GM19468 (cell line): ENCODE measurements around the gene FAM13C.
"Not testable (repeated sequence)": the region's sequence is repeated elsewhere in the genome, so short reads cannot be mapped to it uniquely, and the experiment has no call there.

Experiments used
- ATAC-seq: cut with Tn5 transposase; IDR thresholded peaks from one replicate; pipeline ENCODE4 v1.9.1; 2021; ENCODE audit warnings: mild to moderate bottlenecking, moderate library complexity, moderate number of reproducible peaks; ENCODE audit not compliant: unreplicated experiment; ENCODE audit errors: extremely low read depth

The FAM13C gene

DNA sequence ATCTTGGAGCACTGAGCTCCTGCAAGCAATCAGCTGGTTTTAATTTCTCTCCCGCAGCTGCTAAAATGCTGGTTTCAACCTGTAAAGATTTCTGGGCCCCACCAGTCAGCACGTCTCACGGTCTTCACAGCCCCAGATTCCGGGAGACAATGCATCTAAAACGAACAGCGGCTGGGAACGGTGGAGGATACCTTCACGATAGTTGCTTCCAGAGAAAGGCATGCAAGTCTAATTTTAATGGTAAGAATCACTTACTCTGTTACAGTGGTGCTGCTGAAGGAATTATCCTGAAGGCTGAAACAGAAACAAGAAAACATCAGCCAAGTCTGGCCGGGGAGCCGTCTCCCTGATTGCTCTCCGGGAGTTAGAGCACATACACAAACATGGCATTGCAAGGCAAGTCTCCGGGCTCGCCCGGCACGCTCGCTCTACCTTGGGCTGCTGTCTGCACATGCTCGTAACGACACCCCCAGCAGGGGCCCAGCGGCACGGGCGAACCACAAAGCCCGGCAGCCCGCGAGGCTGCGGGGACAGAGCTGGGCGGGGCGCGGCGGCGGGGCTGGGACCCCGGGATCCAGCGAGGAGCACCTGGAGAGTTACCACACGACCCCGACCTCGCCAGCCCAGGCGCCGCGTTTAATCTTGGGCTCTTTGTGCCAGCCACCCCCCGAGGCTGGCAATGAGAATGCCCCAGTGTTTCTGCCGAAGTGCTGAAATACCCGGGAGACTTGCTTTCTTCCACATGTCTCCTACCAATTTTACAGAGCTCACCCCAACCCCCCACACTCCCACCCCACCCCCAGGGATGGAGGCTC is at the start of gene FAM13C:
TSS of gene FAM13C (minus strand) at position 406 of the 815 bp plus-strand sequence. CDS start at position 317, 89 bp downstream.
- ATAC-seq: no peak

DNA sequence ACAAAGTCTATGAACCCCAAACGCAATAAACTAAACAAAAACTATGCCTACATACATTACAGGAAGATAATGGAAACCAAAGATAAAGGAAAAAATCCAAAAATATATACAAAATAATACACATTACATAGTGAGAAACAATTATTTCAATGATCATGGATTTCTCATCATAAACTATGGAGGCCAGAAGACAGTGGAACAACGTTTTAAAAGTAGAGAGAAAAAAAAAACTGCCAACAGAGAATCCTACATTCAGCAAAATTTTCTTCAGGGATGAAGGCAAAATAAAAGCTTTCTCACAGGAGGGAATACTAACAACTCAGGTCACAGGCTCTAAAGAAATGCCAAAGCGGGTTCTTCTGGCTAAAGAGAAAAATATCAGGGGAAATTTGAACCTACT is 42.9 kb upstream of the FAM13C start:
- ATAC-seq: no peak

DNA sequence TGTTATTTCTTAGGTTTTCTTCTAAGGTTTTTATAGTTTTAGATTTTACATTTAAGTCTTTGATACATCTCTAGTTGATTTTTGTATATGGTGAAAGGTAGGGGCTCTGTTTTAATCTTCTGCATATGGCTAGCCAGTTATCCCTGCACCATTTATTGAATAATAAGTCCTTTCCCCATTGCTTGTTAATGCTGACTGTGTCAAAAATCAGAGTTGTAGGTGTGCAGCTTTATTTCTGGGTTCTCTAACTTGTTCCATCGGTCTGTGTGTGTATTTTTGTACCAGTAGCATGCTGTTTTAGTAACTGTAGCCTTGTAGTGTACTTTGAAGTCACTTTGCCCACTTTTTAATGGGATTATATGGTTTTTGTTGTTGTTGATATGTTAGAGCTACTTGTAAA is 37.9 kb upstream of the FAM13C start:
- ATAC-seq: no peak

DNA sequence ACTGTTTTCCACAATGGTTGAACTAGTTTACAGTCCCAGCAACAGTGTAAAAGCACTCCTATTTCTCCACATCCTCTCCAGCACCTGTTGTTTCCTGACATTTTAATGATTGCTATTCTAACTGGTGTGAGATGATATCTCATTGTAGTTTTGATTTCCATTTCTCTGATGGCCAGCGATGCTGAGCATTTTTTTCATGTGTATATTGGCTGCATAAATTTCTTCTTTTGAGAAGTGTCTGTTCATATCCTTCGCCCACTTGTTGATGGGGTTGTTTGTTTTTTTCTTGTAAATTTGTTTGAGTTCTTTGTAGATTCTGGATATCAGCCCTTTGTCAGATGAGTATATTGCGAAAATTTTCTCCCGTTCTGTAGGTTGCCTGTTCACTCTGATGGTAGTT is 37.0 kb upstream of the FAM13C start:
- not testable (repeated sequence) for ATAC-seq

DNA sequence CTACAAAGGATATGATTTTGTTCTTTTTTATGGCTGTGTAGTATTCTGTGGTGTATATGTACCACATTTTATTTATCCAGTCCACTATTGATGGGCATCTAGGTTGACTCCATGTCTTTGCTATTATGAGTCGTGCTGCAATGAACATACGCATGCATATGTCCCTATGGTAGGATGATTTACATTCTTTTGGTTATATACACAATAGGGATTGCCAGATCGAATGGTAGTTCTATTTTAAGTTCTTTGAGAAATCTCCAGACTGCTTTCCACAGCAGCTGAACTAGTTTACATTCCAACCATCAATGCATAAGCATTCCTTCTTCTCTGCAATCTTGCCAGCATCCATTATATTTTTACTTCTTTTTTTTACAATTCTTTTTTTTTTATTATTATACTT is 35.6 kb upstream of the FAM13C start:
- no peak for ATAC-seq

DNA sequence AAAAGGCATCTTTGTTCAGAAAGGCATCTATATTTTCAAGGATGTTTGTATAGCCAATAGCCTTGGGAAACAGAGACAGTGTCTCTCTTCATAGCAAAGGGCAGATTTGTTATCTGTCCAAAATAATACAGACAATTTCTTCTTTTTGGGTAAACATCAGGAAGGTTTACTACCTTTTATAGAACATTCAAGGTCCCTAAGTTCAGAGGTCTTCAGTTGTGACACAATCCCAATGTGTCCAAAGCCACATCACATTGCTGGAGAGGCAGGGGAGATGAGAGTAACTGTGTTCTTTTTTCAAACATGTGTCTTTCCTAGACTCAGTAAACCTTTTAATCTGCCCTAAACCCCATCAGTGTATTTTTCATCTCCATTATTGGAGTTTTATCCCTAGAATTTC is 33.6 kb upstream of the FAM13C start:
- no peak for ATAC-seq

DNA sequence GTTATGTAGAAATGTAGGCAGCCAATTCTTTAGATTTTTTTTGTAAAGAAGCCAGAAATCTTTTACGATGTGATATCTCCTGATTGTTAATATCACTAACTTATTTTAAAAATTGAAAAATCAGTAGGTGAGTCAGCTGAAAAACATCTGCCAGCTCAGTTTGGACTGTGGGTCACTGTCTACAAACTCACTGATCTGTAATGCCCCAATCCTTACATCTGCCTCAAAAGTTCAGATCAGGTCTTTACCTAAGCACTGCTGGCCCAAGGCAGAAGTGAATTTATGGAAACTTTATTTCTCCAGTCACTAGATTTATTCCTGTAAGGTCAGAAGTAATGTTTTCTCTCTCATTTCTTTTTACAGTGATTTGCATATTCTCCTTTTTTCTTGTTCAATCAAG is 31.0 kb upstream of the FAM13C start:
- ATAC-seq: no peak

DNA sequence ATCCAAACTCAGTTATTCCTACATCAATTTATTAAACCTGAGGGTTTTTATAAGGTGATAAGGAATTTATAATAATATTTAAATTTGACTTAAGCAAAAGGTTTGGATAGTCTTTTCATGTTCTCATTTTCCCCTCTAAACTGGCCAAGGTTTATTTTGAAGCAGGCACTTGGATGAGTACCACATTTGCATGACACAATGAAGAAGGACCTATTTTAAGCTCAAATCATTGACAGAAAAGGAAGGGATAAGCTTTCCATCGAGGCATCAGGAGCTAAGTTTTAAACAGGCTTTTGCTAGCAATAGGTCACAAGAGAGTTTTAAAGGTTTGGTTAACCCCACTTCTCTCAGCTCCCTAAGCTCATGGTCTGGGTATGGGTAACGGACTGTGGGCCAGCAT is 28.7 kb upstream of the FAM13C start:
- ATAC-seq: no peak

DNA sequence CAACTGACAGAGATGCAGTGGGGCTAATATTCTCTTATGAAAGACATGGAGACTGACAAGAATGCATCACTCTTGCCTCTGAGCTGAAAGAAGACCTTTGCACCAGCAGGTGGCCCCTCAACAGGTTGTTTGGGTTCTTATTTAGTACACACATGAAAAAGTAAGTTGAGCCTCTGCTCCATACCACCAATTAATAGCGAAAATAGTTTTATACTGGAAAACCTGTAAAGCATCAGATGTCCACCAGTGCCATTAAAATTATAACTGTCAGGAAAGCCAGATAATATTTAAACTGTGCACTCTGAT is 26.3 kb upstream of the FAM13C start:
- ATAC-seq: no peak

DNA sequence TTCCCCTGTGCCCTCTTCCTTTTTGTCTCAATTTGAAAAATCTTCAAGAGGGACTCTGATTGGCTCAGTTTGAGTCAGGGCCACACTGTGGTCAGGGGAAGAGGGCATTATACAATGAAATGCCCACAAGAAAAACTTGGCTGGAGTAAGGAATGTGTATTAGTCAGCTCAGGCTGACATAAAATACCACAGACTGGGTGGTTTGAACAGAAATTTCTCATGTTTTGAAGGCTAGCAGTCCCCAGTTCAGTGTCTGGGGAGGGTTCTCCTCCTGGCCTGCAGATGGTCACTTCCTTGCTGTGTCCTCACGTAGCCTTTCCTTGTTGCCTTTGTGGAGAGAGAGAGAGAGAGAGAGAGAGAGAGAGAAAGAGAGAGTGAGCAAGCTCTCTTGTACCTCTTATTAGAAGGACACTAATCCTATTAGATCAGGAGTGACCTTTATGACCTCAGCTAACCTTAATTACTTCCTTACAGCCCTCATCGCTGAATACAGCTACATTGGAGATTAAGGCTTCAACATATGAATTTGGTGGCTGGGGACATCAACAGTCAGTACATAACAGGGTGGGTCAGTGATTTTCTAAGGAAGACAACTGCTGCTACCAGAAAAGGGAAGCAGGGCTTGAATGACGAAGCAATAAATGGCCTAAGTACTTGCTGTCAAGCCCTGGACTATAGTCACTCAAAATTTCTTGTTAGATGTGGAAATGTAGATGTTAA is 25.8 kb upstream of the FAM13C start:
- no peak for ATAC-seq

DNA sequence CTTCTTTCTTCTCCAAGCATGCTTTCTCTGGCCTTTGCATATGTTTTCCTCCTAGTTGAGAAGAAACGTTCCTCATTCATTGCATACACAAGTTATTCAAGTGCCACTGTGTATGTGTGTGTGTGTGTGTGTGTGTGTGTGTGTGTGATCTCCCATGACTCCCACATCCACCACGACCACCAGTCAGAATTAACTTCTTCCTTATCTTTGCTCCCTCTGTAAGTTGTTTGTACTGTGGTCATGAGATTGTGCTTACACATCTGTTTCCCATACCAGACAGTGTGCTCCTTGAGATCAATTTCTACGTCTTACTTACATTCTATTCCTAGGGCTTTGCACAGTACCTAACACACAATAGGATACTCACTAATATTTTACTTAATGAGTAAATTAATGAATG is 22.4 kb upstream of the FAM13C start:
- ATAC-seq: no peak

DNA sequence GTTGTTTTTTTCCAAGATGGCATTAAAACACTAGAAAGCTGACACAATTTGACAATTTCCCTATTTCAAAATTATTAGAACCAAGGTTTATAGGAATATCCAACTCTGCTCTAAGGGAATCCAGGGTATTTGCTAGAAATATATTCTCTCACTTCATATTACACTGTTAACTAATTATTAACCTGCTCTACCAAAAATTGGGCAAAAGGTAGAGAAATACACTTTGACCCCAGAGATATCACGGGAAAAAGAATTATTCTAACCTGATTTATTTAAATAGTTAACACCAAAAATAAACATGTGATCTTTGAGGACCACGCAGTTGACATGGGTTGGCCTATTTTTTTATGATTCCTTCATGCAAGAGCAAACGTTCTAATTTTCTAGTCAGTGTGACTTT is 21.6 kb upstream of the FAM13C start:
- ATAC-seq: no peak

DNA sequence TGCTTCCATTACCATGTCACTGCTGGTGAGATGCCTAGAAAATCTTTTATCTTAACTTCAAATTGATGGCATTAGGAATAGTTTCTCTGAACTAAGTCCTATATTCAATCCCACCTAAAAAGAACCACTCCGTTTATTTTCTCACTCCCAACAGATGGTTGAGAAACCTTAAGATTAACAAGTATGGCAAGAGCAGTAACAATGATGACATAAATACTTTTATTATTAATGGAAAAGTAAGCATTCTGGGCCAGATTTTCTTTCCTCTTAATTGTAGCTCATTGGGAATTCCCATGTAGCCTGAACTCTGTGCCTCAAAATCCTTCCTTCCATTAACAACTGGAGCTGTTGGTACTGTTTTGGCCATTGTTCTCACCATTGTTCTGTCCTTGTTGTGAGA is 21.1 kb upstream of the FAM13C start:
- ATAC-seq: no peak

DNA sequence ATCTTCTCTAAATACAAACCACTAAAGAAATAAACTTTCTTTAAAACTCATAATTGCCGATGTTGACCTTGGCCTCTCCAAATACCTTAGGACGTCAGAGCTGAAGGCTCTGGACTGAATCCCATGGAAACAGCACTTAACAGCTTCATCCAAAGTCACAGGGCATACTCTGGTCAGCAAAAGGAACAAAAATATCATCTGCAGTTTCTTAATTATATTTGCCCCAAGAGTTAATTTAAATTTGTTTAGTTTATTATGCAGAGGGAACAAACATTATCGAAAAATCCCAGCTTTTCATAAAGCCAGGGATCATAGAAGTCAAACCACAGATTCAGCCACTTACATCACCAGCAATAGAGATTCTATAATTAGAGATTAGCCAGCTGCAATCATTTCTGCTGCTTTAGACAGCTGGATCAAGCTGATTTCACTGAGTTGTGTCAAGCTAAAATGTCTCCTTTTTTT is 20.5 kb upstream of the FAM13C start:
- ATAC-seq: no peak

DNA sequence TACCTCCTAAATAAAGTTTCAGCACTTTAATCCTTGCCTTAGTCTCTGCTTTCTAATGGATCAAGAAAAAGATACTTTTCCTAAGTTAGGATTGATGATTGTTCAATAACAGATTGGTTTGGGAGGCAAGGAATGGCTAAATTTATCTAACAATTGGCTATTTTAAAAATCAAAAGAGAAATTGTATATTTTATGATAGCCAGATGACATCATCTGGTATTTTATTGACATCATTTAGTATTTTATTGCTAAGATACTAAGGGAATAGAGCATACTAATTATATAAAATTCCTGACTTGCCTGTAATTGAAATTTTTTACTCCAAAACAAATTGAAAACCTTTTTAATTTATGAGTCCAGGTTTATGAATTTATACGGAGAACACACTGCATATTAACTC is 19.3 kb upstream of the FAM13C start:
- ATAC-seq: no peak

DNA sequence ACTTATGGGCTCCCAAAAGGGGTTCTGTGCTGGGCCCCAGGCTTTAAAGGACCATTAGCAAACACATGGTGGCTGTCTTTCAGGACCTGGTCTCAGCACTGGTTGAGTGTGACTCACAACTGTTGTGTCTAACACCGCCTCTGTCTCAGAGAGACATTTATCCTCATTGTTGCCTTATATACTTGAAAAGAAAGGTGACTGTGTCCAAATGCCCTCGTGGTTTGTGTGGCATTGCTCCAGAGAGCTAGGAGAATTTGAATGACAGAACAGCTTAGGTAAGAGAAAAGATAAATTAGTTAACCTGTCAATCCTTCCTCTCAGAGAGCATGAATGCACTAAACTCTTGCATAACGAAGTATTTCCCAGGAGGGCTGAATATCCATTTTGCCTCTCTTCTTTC is 14.5 kb upstream of the FAM13C start:
- no peak for ATAC-seq

DNA sequence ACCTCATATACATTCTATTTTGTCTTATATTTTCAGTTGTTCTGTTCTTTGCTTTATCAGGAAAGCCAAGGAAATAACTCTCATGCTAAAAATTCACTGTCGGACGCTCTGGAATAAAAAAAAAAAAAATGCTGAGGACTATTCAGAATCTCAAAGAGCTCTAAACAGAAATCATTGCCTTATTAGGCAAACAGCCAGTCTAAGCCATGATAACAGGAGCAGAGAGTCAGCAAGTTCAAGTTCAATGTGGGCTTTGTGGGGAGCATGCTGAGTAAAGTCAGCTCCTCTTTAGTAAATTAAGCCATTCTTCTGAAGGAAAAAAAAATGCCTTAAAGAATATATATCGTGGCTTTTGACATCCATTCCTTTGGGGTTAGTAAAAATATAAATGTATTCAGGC is 13.6 kb upstream of the FAM13C start:
- no peak for ATAC-seq

DNA sequence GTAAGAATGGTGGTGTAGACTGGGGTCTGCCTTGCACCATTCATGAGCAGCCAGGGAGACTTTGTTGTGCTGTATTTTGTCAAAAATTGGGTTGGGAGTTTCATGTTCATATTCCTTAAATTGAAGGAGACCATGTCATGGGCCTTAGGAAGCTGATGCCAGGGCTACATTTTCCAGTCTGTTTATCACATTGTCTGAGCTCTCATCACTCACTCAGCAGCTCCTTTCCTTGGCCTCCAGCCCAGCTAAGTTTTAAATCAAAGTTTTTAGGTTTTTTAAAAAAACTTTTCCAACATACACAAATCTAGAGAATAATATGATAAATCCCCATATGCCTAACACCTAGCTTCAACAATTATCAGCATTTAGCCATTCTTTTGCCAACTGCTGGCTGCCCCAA is 12.6 kb upstream of the FAM13C start:
- no peak for ATAC-seq

DNA sequence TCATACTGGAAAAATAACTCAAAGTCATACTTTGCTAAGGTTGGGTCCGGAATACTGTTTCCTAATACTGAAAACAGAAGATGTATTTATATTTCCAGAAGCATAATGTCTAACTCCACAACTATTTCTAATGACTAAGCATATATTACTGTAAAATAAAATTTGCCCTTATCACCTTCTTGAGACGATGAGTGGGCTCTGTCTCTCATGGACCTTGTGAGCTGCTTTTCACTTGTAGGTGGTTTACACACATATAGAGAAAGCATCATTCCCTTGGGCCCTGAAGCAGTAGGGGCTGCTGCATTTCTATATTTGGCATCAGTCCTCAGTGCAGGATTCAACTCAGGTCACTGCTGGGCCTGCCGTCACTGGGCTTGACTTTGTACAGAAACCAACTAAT is 10.7 kb upstream of the FAM13C start:
- ATAC-seq: no peak

DNA sequence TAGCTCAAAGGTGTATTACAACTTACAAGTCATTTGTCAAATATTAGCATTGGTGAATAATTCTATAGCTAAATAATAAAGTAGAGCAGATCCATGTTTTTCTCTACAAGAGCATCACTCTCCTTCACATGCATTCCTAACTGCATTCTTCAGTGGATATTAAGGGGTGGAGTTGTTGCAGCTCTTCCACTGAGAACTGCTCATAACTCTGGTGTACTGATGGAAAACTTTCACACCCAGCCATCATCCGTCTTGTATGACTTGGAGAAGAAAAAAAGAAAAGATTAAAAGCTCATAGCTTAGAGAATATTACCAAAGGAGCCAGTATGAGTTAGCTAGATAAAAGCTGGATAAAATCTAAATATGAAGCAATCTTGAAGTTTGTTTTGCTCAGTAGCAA is 10.2 kb upstream of the FAM13C start:
- ATAC-seq: no peak

DNA sequence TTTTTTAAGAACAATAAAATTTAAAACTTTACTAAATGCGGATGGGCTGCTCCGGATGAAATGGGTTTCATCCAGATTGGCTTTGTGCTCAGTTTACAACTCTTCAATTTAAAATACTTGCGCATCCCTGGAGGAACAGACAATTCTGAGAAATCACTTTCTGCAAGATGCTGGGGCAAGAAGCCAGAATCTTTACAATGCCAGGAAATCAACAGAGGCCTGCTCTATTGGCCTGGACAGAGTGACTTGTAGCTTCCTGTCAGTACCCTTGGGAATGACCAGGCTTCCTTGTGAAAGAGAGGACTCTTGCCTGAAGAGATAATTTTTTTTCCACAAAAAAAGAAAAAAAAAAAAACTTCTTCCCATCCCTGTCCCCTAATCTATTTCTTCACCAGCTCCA is 3.9 kb upstream of the FAM13C start:
- ATAC-seq: no peak

DNA sequence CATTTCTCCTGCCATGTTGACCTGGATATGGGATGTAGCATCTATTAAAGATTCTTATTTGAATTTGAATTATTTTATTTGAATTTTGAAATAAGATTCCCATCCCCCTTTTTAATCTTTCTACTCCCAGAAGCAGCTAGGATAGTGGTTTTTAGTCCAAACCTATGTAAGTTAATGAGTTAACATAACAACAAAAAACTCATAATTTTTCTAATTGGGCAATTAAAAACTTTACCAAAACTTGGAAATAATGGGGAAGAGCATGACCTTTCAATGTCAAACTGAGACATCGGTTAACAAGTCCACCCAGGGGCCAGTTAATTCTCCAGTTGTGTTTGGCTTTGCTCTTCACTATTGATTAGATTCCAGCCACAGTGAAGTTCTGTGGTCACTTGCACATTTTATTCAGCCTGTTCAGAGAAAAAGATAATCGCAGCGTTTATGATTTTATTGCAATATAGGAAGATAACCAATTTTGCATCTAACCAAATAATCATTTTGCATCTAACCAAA is 1.2 kb upstream of the FAM13C start:
- no peak for ATAC-seq
